Cardiac fibroblast (primary cell): ENCODE results near the gene NAA25.

Source experiments
- DNase-seq, 2 donors: peaks; one replicate each; pipeline versions ENCODE4 v3.0.0 to v3.0.0-alpha.2; 2010; ENCODE audit warnings: low read depth in 2 of 2
- H3K4me3 ChIP-seq, 2 donors: replicated peaks in 1 of 2; 1 replicate in 1 of 2; 2 replicates in 1 of 2; pipeline ENCODE4 v1.5.1; 2011; ENCODE audit warnings: low read depth in 2 of 2, low read length in 2 of 2, mild to moderate bottlenecking in 2 of 2, moderate library complexity in 1 of 2
- TF ChIP-seq, protein P1 (sequence below): IDR thresholded peaks from one replicate; pipeline ENCODE4 v1.5.1; 2011; ENCODE audit warnings: low read depth, mild to moderate bottlenecking, low read length, inconsistent platforms

NAA25 gene

DNA sequence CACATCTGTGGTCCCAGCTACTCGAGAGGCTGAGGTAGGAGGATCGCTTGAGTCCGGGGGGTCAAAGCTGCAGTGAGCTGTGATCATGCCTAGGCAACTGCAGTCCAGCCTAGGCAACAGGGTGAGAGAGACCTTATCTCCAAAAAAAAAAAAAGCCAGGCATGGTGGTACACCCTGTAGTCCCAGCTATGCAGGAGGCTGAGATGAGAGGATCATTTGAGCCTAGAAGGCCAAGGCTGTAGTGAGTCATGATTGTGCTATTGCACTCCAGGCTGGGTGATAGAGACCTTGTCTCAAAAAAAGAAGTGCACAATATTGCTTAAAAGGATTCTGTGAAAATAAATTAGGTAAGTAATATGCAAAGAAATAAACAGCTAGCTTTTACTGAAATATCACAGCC, 17.0 kb downstream of the NAA25 start:
- TF ChIP-seq, protein P1, sequence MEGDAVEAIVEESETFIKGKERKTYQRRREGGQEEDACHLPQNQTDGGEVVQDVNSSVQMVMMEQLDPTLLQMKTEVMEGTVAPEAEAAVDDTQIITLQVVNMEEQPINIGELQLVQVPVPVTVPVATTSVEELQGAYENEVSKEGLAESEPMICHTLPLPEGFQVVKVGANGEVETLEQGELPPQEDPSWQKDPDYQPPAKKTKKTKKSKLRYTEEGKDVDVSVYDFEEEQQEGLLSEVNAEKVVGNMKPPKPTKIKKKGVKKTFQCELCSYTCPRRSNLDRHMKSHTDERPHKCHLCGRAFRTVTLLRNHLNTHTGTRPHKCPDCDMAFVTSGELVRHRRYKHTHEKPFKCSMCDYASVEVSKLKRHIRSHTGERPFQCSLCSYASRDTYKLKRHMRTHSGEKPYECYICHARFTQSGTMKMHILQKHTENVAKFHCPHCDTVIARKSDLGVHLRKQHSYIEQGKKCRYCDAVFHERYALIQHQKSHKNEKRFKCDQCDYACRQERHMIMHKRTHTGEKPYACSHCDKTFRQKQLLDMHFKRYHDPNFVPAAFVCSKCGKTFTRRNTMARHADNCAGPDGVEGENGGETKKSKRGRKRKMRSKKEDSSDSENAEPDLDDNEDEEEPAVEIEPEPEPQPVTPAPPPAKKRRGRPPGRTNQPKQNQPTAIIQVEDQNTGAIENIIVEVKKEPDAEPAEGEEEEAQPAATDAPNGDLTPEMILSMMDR = no peak
- DNase-seq = no peak
- no peak overlapping the region for H3K4me3 ChIP-seq

DNA sequence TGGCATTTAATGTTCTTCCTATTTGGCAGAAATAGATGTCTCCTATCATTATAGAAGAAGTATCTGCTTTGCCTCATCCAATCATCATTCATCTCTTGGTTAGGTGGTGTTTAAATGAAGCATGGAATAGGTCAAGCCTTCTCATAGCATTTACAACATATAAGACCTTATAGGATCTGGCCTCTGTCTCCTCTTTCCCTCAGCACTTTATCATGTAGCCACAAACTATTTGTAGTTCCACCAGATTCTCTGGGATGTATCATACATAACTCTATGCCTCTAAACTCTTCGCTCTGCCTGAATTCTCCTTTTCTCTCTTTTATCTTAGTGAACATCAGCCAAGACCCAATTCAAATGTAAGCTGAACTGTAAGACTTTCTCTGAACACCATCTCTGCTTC, 20.7 kb downstream of the NAA25 start:
- DNase-seq = peak in 1 of 2 donors; percentile 8
- TF ChIP-seq, protein P1 = no peak
- no peak overlapping the region for H3K4me3 ChIP-seq

DNA sequence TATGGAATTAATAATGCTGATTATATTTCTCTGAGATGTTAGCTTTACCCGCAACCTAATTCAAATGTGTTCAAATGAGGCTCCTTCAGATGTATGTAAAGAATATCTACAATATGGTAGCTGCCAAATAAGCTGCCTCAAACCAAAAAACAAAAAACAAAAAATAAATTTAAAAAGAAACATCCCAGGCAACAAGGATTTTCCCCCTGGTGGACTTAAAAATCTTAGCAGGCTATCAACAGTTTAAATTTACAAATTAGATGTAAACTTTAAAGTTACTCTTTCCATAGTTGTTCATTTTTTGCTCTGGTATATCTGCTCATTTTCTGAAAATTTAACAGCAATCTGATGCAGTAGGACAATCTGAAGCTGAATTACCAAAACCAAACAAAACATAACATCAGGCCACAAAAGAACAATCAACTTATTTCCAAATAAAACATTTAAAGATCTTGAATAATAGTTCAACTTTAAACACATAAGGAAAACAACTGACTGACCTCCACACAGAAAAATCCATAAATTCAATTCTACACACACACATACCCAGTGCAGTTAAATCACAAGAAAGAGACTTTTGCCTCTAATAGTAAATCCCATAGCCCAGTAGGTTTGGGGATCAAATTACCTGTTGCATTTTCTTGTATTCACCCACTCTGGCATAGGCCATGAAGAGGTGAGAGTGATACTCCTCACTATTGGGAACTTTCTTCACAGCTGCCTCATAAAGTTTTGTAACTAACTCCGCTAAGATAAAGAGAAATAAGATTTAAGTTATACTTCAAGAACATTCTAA, 21.3 kb downstream of the NAA25 start:
- TF ChIP-seq, protein P1 = peak; percentile 42
- H3K4me3 ChIP-seq = no peak overlapping the region
- peak in 1 of 2 donors; percentile 18 for DNase-seq

DNA sequence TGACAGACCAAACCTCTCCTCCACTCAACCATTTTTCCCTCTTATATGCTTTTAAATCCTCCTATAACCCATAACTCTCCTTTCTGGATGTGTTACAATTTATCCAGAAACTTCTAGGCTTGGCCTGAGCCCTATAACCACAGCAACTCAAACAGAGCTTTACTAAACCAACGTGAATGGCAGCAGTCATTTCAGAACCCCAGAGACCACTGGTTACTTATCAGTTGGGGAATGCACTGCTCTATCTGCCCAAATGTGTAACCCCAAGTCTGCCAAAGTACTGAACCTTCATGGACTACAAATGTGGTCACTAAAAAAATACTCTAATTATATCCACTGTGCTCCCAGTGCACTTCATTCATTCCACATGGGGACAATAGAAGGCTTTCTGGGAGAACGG, 42.0 kb downstream of the NAA25 start:
- no peak for DNase-seq
- no peak overlapping the region for H3K4me3 ChIP-seq
- TF ChIP-seq, protein P1 = no peak

DNA sequence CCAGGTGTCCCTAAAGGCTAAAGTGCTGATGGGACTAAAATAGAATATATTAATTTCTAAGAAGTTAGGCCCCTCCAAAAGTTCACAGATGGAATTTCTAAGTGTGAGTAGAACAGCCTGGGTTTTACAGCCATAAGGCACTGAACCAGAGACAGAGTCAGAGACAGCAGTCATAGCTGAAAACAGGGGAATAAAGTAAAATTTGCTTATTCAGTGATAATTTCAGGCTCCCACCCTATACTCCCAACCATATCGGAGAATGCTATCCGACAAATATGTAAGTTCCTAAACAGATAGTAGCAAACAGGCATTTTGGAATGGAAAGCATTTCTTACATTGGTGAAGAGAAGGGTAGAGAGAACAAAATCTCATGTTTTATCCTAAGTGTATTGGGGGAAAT, 45.3 kb downstream of the NAA25 start:
- no peak overlapping the region for H3K4me3 ChIP-seq
- no peak for DNase-seq
- TF ChIP-seq, protein P1 = no peak

DNA sequence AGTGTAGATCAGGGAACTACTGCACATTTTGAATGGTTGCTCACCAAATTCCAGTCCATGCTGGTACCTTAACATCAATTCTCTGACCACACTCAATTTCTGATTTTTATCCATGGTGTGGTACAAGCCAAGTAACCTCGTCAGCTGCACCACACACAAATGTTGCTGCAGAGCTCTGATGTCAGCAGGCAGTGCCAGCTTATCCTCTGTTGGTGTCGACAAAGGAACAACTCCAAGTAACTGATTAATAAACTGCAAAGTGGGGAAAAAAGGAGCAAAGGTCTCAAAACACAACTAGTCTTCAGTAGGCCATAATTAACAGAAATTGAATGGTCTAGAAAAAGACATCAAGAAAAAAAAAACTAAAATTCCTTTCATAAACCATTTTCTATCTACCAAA, 47.4 kb downstream of the NAA25 start:
- H3K4me3 ChIP-seq = no peak overlapping the region
- TF ChIP-seq, protein P1 = no peak

DNA sequence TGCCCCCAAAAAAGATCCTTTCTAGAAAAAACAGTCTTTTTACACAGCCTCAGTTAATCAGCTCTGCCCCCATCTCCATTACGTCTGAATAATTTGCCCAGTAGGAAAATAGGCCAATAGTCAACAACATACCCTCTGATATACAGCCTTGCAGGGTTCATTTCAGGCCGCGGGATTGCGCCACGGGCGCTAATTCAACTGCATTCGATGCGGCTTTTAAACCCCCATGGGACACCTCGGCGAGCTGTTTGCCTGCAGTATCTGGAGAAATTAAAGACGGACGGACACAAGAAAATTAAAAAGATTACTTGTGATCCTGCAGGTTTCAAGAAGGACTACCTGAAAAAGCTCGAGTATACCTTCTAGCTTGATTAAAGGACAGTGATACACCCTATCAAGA, 59.2 kb downstream of the NAA25 start:
- TF ChIP-seq, protein P1 = no peak
- DNase-seq = no peak
- no peak overlapping the region for H3K4me3 ChIP-seq

More for the DNA sequence above, 47.4 kb downstream of the NAA25 start:
- DNase-seq = no peak
